GM19463 (cell line): ENCODE results near the gene ADAMTS7.
"Not testable (repeated sequence)": the region's sequence is repeated elsewhere in the genome, so short reads cannot be mapped to it uniquely, and the experiment has no call there.

Source experiments
- ATAC-seq: cut with Tn5 transposase; IDR thresholded peaks from one replicate; pipeline ENCODE4 v1.9.1; 2021; ENCODE audit warnings: mild to moderate bottlenecking, moderate library complexity; ENCODE audit not compliant: unreplicated experiment

The ADAMTS7 gene

DNA sequence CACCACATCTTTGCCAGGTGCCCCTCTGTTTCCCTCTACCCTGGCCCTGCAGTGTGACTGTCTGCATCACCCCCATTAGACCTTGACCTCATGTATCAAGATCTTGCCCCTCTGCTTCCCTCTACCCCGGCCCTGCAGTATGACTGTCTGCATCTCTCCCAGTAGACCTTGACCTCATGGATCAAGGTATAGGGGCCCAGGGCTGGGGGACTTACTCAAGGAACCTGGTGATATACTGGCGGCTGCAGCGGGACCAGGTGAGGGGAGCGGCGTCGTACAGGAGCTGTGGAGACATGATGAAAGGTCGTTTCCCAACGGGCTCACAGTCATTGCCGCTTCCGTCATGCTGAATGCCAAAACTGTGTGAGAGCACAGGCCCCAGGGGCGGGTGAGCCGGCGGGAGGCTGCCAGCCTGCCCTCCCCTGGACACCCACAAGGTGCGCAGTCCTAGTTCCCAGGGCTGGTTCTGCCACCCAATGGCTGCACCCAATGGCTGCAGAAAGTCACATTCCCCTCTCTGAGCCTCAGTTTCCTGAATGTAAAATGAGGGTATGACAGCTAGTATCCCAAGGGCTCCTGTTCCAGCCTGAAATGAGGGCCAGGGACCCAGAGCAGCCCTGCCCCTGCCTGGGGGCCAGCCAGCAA is 23.1 kb downstream of the ADAMTS7 start:
- ATAC-seq, result no peak

DNA sequence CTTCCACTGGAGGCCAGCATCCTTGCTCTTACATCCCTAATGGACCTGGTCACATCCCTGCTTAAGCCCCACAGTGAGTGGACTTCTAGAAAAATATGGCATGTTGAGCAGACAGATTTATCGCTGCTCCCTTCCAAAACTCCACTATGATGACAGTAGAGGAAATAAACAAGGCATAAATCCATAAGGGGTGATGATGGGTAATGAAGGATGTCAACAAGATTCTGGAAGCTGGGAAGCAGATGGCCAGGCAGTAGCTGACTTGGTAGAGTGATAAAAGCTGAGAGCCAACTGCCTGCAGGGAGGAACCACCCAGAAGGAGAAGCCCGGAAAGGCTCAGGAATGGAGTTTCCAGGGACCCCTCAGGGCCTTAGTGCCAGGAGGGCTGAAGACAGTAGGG is 28.9 kb downstream of the ADAMTS7 start:
- not testable (repeated sequence) for ATAC-seq

DNA sequence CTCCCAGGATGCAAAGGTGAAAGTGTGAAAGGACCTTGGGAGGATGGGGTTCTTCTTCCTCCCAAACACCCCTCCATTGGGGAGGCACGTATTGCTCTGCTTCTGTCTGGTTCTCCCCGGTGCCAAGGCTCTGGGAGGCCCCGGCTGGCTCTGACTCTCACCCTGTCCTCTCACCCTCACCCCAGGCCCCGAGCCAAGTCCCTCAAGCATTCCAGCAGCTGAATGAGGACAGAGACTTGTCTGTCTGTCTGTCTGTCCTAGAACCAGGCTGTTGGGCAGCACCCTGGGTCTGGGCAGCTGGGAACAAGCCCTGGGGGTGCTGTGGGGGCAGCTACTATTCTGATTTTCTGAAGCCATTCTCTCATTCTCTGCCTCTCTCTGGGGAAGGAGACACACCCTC is 29.9 kb downstream of the ADAMTS7 start:
- ATAC-seq, result not testable (repeated sequence)

DNA sequence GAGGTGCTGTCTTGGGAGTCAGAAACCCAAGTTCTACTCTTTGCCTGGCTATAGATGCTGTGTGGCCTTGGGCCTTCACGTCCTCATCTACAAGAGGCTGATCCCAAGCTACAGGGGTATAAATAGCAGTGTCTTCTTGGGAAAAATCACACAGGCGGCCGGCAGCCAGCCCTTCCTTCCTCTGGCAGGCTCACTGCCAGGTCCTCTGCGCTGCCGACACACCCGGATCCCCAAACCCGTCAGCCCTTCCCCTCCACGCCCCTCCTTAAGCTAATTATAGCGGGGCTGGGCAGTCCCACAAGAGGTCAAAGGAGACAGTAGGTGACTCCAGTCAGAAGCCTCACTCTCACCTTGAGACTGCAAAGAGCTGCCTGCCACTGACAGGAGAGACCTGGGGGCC is 31.3 kb downstream of the ADAMTS7 start:
- ATAC-seq, result not testable (repeated sequence)

DNA sequence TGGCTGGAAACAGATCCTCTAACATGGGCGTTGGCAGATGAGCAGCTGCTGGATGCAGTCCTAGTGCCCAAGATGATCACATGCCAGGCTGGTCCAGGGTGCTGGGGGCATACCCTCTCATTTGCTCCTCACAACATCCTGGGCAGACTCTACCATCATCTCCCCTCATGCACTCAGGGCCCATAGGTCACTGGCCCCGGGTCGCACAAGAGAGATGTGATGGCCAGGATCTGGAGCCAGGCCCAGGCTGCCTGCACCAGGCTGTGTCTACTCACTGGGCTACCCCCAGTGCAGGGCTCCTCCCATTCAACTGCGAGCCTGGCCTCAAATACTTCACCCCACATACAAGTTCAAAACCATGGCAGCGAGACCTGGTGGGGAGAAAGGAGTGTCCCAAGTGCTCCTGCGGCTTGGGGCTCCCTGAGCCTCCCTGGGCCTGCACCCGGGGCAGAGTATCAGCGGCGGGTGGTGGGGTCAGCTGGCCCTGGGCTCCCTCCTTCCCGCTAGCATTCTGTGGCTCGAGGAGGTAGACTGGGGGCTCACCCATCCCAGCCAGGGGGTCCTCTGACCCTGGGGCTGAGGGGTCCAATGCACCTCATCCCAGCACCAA is 32.0 kb downstream of the ADAMTS7 start:
- not testable (repeated sequence) for ATAC-seq

DNA sequence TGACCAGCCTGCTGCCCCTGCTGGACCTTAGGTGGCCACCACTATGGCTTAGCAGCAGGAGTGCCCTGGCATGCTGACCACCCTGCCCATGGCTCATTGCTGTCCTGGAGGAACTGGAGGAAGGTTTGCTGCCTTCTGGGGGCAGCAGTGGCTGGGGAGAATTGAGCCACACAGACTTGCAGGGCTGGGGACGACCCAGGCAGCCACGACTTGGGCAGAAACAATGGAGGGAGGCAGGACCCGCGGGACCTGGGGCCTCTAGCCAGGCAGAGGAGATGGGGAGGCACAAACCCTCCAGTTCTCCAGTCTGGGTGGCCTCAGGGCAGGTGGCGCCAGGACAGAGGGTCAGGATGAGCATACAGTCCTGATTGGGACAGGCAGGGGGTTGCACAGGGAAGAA is 32.8 kb downstream of the ADAMTS7 start:
- no peak for ATAC-seq

DNA sequence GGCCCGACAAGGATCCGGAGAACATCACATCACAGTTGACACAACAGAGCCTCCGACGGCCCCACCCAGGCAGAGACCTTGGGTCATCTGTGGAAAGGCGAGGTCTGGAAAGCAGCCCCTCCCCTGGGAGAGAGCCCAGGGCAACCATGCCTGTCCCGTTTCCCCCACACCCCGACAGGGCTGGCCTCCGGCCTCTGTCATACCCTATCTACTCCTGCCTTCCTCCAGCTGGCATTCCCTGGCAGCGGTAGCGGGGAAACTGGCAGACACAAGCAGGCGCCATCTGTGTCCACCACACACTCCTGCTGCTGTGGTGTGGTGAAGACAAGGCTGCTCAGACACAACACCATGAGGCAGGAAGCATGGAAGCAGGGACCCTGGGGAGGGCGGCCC is 33.3 kb downstream of the ADAMTS7 start:
- not testable (repeated sequence) for ATAC-seq

DNA sequence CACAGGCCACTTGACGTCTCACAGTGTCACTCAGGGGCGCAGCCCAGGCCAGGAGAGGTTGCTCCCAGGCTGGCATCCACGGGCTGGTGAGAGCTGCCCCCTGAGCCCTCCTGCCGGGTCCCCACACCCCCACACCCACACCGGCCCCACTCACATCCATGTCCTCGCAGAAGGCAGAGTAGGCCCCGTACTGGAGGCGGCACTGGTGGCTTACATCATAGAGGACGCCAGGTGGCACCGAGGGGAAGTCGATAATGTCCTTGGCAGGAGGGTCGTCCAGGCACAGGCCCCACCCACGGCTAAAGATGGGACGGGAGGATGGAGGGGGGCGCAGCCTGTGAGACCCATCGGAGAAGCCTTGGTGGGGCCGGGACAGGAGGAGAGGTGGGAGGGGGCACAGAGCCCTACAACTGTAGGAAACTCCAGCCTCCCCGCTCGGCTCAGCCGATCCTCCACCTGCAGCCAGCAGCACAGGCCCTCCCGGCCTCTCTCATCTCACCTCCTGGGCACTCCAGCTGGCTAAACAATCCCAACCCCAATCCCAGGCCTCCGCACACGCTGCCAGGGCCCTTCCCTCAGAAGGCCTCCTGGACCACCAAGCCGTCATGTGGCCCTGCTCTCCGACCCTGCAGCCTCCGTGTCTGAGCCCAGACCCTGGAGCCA is 33.8 kb downstream of the ADAMTS7 start:
- ATAC-seq, result not testable (repeated sequence)

DNA sequence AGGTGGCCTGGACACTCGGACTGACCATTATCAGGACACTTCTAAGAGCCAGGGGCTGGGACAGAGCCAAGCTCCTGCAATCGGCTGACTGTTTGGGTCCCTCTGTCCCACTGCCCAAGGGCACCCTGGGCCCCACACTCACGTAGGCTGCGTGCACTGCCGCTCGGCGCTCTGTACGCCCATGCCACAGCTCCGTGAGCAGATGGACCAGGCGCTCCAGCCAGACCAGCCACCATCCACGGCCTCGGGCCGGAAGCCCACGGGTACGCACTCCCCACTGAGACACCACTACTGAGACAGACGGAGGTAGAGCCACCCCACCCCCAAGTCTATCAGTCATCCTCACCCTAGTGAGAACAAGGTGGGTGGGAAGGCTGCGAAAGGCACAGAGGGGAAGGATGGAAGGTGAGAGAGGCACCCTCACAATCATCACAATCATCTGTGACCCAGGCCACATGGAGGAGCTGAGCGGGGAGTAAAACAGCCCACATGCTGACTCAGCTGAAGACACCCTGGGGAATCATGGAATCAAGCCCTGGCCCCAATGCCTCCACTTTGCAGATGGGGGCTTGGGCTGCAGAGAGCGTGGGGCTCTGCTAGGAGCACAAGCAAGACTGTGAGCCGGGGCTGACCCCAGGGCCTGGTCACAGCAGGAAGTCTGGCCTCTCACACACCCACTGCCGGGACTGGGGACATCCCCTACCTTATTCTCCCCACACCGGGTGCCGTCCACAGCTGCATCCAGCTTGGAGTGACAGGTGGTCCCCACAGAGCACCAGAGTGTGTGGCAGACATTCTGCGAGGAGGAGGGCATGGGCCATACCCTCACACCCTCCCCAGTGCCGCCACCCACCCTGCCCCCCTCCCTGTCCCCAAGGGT is 35.0 kb downstream of the ADAMTS7 start:
- not testable (repeated sequence) for ATAC-seq

DNA sequence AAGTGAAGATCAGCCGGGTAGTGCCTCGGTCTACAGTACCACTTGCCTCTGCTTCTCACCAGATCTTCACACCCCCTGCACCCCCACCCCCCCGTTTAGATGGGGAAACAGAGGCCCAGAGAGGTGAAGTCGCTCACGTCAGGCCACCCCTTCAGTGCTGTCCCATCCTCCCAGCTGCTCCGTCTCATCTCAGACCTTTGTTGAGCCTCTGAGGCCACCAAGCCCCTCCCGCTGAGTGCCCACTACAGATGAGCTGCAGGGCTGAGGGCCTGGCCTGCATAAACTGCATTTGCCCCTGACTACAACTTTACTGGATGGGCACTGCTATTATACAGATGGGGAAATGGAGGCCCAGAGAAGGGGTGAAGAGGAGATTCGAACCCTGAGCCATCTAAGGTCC is 35.8 kb downstream of the ADAMTS7 start:
- ATAC-seq, result no peak

DNA sequence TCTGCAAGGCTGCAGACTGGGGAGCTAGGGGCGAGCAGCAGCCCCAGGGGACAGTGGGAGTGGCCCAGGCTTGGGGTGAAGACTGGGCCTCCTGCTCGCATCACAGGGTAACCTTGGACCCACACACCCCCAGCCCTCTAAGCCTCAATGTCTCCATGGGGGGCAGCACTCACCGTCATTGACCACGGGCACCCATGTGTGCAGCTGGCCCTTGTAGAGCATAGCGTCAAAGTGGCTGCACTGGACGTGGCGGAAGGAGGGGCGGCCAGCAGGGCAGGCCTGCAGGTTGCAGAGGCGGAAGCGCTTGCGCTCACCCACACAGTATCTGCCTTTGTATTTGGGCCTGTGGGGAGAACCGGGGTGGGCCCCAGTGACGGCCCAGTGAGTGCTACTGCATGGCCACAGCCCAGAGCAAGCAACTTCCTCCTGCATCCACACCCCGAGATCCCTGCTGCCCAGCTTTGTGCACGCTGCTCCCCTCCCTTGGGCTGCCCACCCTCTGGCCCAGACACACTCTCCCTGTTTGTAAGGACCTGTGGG is 36.7 kb downstream of the ADAMTS7 start:
- ATAC-seq, result not testable (repeated sequence)

DNA sequence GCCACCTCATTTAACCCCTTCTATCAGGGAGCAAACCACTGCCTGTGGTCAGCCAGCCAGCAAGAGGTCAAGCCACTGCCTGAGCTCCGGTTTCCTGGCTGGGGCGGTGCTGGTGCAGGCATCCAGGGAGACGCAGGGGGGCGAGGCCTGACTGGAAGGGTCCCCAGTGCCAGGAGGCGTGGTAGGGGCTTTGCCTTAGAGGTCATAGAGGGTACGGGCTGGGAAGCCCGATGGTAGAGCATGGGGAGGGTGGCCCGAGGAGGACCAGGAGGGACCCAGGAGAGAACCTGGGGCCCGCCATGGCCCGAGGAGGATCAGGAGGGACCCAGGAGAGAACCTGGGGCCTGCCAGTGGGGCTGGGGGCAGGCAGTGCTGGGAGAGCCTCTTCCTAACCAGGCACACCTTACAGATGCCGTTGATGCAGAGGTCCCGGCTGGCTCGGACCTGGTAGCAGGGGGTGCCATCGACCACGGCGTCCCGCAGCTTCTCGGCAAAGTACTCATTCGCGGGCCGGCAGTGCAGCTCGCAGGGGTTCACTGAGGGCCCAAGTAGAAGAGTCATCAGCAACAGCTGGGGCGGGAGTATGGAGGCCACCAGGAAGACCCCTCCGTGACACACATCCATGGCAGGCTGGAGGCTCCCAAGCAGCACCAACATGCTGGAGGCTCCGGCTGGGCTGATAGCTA is 37.4 kb downstream of the ADAMTS7 start:
- ATAC-seq, result not testable (repeated sequence)

DNA sequence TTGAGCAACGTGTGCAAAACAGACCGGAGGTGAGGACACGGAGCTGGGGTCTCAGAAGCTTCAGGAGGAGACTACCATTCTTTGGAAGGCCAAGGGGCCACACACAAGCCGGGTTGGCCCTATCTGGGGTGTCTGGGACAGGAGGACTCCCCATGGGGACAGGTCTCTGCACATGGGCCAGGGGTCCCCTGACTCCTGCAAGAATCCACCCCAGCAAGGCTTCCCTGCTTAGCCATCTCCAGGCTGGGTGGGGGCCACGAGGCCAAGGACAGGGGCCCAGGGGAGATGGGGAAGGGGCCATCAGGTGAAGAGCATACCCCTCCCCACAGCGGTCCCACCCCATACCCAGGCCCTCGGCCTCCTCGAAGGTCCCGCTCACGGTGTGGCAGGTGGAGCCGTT is 38.5 kb downstream of the ADAMTS7 start:
- no peak for ATAC-seq

DNA sequence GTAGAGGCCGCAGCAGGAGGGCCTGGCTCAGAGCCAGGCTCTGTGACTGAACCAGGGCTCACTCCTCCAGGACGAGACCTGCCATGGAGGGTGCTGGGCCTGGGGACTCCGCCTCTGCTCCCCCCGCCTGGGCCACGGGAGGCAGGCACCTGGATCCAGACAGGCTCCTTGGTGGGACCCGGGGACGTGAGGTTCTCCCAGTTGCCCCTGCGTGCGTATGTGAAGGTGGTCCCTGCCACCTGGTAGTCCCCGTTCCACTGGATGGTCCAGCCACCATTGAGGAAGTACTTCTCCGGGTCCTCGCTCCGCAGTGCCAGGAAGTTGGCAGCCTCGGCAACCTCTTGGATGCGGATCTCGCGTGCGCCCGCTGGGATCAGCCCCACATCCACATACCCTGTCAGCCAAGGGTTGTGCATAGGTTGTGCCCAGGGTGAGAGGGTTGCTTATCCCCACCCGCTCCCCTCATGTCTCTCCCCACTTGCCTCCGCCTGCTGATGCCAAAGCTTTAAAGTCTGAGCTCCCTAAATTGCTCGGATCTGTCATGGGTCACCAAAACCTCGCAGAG is 39.7 kb downstream of the ADAMTS7 start:
- ATAC-seq, result not testable (repeated sequence)

DNA sequence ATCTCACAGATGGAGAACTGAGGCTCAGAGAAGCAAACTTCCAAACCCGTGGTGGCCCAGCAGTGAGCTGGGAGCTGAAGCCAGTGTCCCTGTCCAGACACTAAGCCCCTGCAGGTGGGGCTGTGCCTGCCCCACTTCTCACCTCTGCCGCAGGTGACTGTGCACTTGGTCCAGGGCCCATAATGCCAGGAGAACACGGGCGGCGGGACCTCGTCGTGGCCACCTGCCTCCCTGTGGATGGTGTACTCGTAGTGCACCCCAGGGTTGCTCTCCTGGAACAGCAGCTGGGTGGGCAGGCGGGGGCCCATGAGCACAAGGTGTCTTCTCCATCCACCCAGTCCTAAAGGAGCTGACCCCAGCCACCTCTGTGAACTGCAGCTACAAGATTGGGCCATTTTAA is 40.2 kb downstream of the ADAMTS7 start:
- not testable (repeated sequence) for ATAC-seq

DNA sequence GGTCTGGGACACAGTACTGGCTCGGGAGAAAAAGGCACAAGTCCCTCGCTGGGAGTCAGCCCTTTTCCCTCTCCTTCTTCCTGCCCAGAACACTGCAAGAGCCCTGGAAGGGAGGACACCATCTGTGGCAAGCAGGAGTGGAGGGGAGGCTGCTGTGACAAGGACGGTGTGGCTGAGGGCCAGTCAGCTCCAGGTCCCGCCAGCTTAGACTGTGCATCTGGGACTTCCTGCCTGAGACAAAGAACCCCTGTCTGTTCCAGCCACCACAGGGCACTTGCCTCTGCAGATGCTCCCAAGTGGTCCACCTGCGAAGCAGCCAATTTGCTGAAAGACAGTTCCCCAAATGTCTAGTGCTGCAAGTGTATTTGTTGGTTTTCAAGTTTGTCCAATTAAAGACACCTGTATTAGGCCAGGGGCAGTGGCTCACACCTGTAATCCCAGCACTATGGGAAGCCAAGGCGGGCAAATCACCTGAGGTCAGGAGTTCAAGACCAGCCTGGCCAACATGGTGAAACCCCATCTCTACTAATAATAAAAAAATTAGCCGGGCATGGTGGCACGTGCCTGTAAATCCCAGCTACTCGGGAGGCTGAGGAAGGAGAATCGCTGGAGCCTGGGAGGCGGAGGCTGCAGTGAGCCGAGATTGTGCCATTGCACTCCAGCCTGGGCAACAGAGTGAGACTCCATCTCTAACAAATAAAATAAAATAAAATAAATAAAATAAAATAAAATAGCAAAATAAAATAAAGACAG is 41.6 kb downstream of the ADAMTS7 start:
- not testable (repeated sequence) for ATAC-seq

DNA sequence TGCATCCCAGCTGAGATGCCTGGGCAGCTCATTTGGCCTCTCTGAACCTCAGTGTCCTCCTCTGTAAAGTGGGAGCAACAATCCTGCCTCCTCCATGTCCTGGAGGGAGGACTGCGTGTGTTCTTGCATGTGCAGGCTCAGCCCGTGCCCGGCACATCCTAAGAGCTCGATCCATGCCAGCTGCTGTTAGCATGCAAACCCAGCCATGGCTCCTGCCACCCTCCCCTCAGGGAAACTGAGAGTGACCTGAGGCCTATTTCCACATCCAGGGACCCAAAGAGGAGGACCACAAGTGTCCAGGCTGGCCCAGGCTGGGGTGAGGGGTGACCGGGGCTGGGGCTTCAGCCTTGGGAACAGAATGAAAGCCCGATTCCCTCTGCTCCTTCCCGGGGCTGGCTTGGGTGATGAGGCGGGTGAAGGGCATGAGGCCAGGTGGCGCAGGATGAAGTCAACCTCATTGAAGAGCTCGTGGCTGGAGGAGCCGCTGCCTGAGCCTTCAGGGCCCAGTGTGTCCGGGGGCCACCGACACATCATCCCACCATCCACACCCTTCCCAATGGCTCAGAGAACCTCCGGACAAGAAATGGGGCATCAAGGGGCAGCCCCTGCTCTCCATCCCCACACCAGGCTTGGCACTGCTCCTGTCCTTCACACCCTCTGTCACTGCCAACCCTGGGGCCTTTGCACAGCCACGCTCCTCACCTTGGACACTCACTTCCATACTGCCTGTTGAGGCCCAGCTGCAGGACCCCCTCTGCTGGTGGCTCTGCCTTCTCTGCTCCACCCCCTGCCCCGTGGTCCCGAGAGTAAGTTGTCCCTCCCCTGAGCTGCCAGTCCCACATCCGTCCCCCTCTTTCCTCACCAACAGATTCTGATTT is 42.5 kb downstream of the ADAMTS7 start:
- ATAC-seq, result no peak

DNA sequence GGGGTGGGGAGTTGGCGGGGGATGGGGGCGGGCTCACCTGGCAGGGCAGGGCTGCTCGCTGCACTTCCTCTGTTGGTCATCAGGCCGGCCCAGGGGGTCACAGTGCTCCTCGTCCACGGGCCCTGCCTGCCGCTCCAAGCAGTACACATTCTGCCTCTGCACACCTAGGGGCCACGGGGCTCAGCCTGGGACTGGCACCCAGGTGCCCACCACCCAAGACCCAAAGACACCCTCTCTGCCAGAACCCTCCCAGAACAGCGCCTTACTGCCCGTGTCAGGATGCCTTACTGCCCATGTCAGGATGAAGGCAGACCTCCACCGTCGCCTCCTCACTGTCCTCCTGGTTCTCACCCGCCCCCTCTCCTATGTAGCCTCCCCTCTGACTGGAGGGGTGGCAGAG is 43.2 kb downstream of the ADAMTS7 start:
- no peak for ATAC-seq
